Lower leg skin (tissue), 4 donors: Measurements from ENCODE around the gene ITPKC. TPM values are rescaled to one million over a fixed set of nuclear protein-coding genes. Genes with fewer than 3 reads are reported as not detected.
A peak's percentile ranks its signal among the peaks of the same experiment; 100 is the strongest.

Experiments used
- DNase-seq, 2 donors: peaks; one replicate each; pipeline ENCODE4 v3.0.0-alpha.2; 2019; ENCODE audit warnings: low spot score in 2 of 2
- H3K4me3 ChIP-seq: fragments of 200-600 bp; sonication (generic); 2 replicates; pipeline ENCODE4 v1.5.1; 2017; ENCODE audit warnings: mild to moderate bottlenecking, low read depth; ENCODE audit not compliant: poor library complexity, severe bottlenecking
- POLR2A ChIP-seq, 2 donors: fragments of 450-650 bp; IDR thresholded peaks; one replicate each; pipeline ENCODE4 v1.6.1; 2016 to 2017; ENCODE audit warnings: antibody characterized with exemption in 2 of 2, mild to moderate bottlenecking in 1 of 2, moderate library complexity in 1 of 2
- WGBS, 2 donors: methylation state at CpG; one replicate each; pipeline ENCODE4 v1.1.5; 2018; 5-methylcytosine and 5-hydroxymethylcytosine counted together
- intact Hi-C: fragments of 100-400 bp; cut with DNase I; formaldehyde crosslinking; loops from one replicate; pipeline ENCODE4 v1.15.0; 2023; ENCODE audit warnings: low total_unique reads
- total RNA-seq, 4 donors: library from RNA; depleted of rRNA; stranded (reverse); fragments of >200 nt; gene quantifications; one replicate each; pipeline ENCODE4 v1.1.0, GENCODE V29; 2016
- TF ChIP-seq, protein P1 (sequence below), 3 donors: fragments of 450-650 bp; IDR thresholded peaks; one replicate each; pipeline ENCODE4 v1.5.1; 2016; ENCODE audit warnings: antibody characterized with exemption in 3 of 3, mild to moderate bottlenecking in 3 of 3, moderate library complexity in 2 of 3

ITPKC gene
- total RNA-seq, 4 donors from 2014 or later, result 83.1 to 104 (median 93.6) TPM

- TF ChIP-seq, protein P1, sequence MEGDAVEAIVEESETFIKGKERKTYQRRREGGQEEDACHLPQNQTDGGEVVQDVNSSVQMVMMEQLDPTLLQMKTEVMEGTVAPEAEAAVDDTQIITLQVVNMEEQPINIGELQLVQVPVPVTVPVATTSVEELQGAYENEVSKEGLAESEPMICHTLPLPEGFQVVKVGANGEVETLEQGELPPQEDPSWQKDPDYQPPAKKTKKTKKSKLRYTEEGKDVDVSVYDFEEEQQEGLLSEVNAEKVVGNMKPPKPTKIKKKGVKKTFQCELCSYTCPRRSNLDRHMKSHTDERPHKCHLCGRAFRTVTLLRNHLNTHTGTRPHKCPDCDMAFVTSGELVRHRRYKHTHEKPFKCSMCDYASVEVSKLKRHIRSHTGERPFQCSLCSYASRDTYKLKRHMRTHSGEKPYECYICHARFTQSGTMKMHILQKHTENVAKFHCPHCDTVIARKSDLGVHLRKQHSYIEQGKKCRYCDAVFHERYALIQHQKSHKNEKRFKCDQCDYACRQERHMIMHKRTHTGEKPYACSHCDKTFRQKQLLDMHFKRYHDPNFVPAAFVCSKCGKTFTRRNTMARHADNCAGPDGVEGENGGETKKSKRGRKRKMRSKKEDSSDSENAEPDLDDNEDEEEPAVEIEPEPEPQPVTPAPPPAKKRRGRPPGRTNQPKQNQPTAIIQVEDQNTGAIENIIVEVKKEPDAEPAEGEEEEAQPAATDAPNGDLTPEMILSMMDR (IDR thresholded peaks at IDR 0.05), result no peak
- TF ChIP-seq POLR2A (IDR thresholded peaks at IDR 0.05), result no peak
- no peak overlapping the region for H3K4me3 ChIP-seq
- 78 to 79% methylated on average over 11 of the region's 11 CpGs for WGBS, 2 donors
- intact Hi-C loops, result no loop called here
- DNase-seq, result no peak
Measured at GRCh38 chr19:40735013-40735771, 18.3 kb downstream of the ITPKC start.

- no peak for DNase-seq
- intact Hi-C loops, result no loop called here
- no peak for TF ChIP-seq POLR2A (IDR thresholded peaks at IDR 0.05)
- TF ChIP-seq, protein P1 (IDR thresholded peaks at IDR 0.05), result no peak
- WGBS, 2 donors, result 86 to 97% methylated on average over 9 of the region's 9 CpGs
- no peak overlapping the region for H3K4me3 ChIP-seq
Measured at GRCh38 chr19:40736661-40737060, 19.7 kb downstream of the ITPKC start.

GRCh38 chr19:40737102-40737644, 20.3 kb downstream of the ITPKC start:
- TF ChIP-seq, protein P1 (IDR thresholded peaks at IDR 0.05), result no peak
- no peak for TF ChIP-seq POLR2A (IDR thresholded peaks at IDR 0.05)
- intact Hi-C loops, result no loop called here
- no peak overlapping the region for H3K4me3 ChIP-seq
- 71 to 84% methylated on average over 9 of the region's 9 CpGs for WGBS, 2 donors
- peak in 1 of 2 donors; percentile 81 for DNase-seq

- DNase-seq, result peak in 1 of 2 donors; percentile 86
- no peak for TF ChIP-seq POLR2A (IDR thresholded peaks at IDR 0.05)
- TF ChIP-seq, protein P1 (IDR thresholded peaks at IDR 0.05), result no peak
- H3K4me3 ChIP-seq, result no peak overlapping the region
- 73 to 80% methylated on average over 20 to 22 of the region's 22 CpGs for WGBS, 2 donors
- intact Hi-C loops, result no loop called here
Measured at GRCh38 chr19:40739030-40739839, 22.3 kb downstream of the ITPKC start.

DNA sequence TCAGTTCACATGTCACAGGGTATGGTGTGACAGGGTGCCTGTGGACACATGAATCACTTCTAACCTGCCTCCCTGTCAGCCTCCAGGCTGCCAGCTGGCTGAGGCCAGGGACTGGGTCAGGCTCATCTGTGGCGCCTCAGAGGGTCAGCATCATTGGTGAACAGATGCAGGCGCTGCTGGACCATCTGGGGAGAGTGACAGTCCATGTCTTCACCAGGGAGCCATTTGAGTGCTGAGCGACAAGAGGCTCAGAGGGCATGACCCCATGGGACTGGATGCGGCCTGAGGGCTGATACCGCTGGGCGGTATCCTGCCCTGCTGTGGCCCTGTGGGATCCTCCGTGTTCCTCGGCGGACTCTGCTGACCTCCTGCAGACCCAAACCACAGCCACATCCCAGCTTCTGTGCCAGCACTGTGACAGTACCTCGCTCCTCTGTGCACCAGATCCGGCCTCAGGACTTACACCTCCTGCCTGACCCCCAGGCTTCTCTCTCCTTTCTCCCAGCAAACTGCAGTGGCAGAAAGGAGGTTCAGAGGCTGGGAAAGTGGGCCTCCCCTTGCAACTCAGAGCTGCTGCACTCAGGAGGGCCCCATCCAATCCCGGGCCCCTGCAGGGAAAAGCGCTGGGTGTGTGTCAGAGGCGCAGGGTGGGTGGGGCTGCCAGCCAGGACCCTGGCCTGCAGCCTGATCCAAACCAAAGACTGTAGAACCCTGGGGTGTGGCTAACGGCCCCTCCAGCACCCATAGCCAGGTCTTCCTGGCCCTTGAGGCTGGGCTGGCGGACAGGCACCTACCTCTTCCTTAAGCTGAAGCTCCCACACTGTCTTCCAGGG, 23.2 kb downstream of the ITPKC start:
- TF ChIP-seq, protein P1 (IDR thresholded peaks at IDR 0.05), result no peak
- no peak for TF ChIP-seq POLR2A (IDR thresholded peaks at IDR 0.05)
- intact Hi-C loops, result no loop called here
- WGBS, 2 donors, result 34% methylated on average over 4 to 14 of the region's 16 CpGs
- H3K4me3 ChIP-seq, result no peak overlapping the region
- peak in 1 of 2 donors; percentile 88 for DNase-seq
